HepG2 (cell line): Measurements from ENCODE around the gene PPP1R9B. TPM values are rescaled to one million over a fixed set of nuclear protein-coding genes. Genes with fewer than 3 reads are reported as not detected.

Experiments used
- CCAR2 ChIP-seq: fragments of 200-400 bp; formaldehyde crosslinking; optimal IDR thresholded peaks from 2 replicates; pipeline ENCODE3; 2018; ENCODE audit warnings: low read depth, mild to moderate bottlenecking, low read length, moderate library complexity
- E2F5 ChIP-seq: sonication (generic); formaldehyde crosslinking; conservative IDR thresholded peaks from 2 replicates; pipeline ENCODE4 v1.4.0; 2020; ENCODE audit warnings: missing genetic modification reagents
- FOXJ3 ChIP-seq: sonication (generic); formaldehyde crosslinking; IDR thresholded peaks from 2 replicates; pipeline ENCODE4 v1.4.0; 2020; ENCODE audit warnings: missing genetic modification reagents, mild to moderate bottlenecking, borderline replicate concordance
- FOXP1 ChIP-seq, 2 experiments: fragments of 450-650 bp in 1 of 2; IDR thresholded peaks; 2 replicates each; pipeline ENCODE4 v1.6.1; 2017 to 2018; ENCODE audit warnings: antibody characterized with exemption in 1 of 2
- GLMP ChIP-seq: sonication (generic); formaldehyde crosslinking; IDR thresholded peaks from 2 replicates; pipeline ENCODE4 v1.9.0; 2021; ENCODE audit warnings: missing genetic modification reagents, mild to moderate bottlenecking, borderline replicate concordance
- IKZF5 ChIP-seq: IDR thresholded peaks from 2 replicates; pipeline ENCODE4 v1.6.1; 2018; ENCODE audit warnings: missing genetic modification reagents, mild to moderate bottlenecking, missing compliant biosample characterization
- JDP2 ChIP-seq: sonication (generic); formaldehyde crosslinking; IDR thresholded peaks from 2 replicates; pipeline ENCODE4 v1.8.1; 2022; ENCODE audit warnings: missing genetic modification reagents, borderline replicate concordance
- MBNL3 ChIP-seq: fragments of 250-450 bp; sonication (Bioruptor Pico); conservative IDR thresholded peaks from 2 replicates; pipeline ENCODE4 v1.8.0; 2022; ENCODE audit warnings: mild to moderate bottlenecking, inconsistent platforms
- MNT ChIP-seq: fragments of 450-650 bp; IDR thresholded peaks from 2 replicates; pipeline ENCODE4 v1.6.1; 2016
- NFKBIZ ChIP-seq: IDR thresholded peaks from 2 replicates; pipeline ENCODE4 v1.6.1; 2018; ENCODE audit warnings: missing genetic modification reagents, missing compliant biosample characterization
- PCBP1 ChIP-seq: fragments of 200-400 bp; formaldehyde crosslinking; IDR thresholded peaks from 2 replicates; pipeline ENCODE4 v1.6.1; 2017; ENCODE audit warnings: mild to moderate bottlenecking, low read depth, low read length, borderline replicate concordance
- RBFOX2 ChIP-seq: fragments of 200-400 bp; formaldehyde crosslinking; IDR thresholded peaks from 2 replicates; pipeline ENCODE4 v1.6.1; 2017; ENCODE audit warnings: low read depth, mild to moderate bottlenecking, low read length
- RBM22 ChIP-seq: fragments of 200-400 bp; formaldehyde crosslinking; optimal IDR thresholded peaks from 2 replicates; pipeline ENCODE3; 2017; ENCODE audit warnings: mild to moderate bottlenecking, low read length, moderate library complexity
- SRSF1 ChIP-seq: fragments of 200-400 bp; formaldehyde crosslinking; optimal IDR thresholded peaks from 2 replicates; pipeline ENCODE3; 2017; ENCODE audit warnings: mild to moderate bottlenecking, low read depth, low read length, moderate library complexity
- ZBTB3 ChIP-seq: sonication (generic); formaldehyde crosslinking; IDR thresholded peaks from 2 replicates; pipeline ENCODE4 v1.4.0; 2020; ENCODE audit warnings: low read depth, mild to moderate bottlenecking, moderate library complexity, missing genetic modification reagents, borderline replicate concordance
- ZBTB37 ChIP-seq: sonication (generic); formaldehyde crosslinking; IDR thresholded peaks from 2 replicates; pipeline ENCODE4 v1.4.0; 2020; ENCODE audit warnings: mild to moderate bottlenecking, missing genetic modification reagents
- ZFAT ChIP-seq: sonication (generic); formaldehyde crosslinking; conservative IDR thresholded peaks from 2 replicates; pipeline ENCODE4 v1.8.1; 2023; ENCODE audit warnings: missing genetic modification reagents, inconsistent platforms
- ZFP90 ChIP-seq: sonication (generic); formaldehyde crosslinking; IDR thresholded peaks from 2 replicates; pipeline ENCODE4 v1.8.0; 2022; ENCODE audit warnings: missing genetic modification reagents, mild to moderate bottlenecking, inconsistent platforms, borderline replicate concordance
- ZNF205 ChIP-seq: IDR thresholded peaks from 2 replicates; pipeline ENCODE4 v1.6.1; 2018; ENCODE audit warnings: missing biosample characterization, missing genetic modification reagents
- ZNF224 ChIP-seq: sonication (generic); formaldehyde crosslinking; IDR thresholded peaks from 2 replicates; pipeline ENCODE4 v1.5.0; 2020; ENCODE audit warnings: mild to moderate bottlenecking, missing genetic modification reagents
- ZNF614 ChIP-seq: IDR thresholded peaks from 2 replicates; pipeline ENCODE4 v1.6.1; 2018; ENCODE audit warnings: missing biosample characterization, missing genetic modification reagents, inconsistent platforms, borderline replicate concordance
- ZNF737 ChIP-seq: sonication (generic); formaldehyde crosslinking; IDR thresholded peaks from 2 replicates; pipeline ENCODE4 v1.5.0; 2020; ENCODE audit warnings: missing genetic modification reagents, mild to moderate bottlenecking, borderline replicate concordance
- ZNF768 ChIP-seq: sonication (generic); formaldehyde crosslinking; IDR thresholded peaks from 2 replicates; pipeline ENCODE4 v1.4.0; 2020; ENCODE audit warnings: missing genetic modification reagents
- polyA plus RNA-seq, 8 experiments: library from polyadenylated mRNA; depleted of rRNA in 3 of 8; stranded (reverse) in 7 of 8; unstranded in 1 of 8; fragments of >200 nt; fragmentation: Illumina TruSeq in 4 of 8; extraction: Trizol in 4 of 8; gene quantifications; 2 replicates each; pipeline versions ENCODE4 v1.2.1 to v1.2.3, GENCODE V29; 2011 to 2016; ENCODE audit warnings: low read depth in 4 of 8, missing spikeins in 1 of 8, mixed read lengths in 1 of 8; ENCODE audit not compliant: insufficient read depth in 1 of 8
- total RNA-seq, 5 experiments: library from RNA; depleted of rRNA; stranded (reverse); fragments of >200 nt; fragmentation: Illumina TruSeq; extraction: Trizol; gene quantifications; 2 replicates each; pipeline ENCODE4 v1.2.3, GENCODE V29; 2016; ENCODE audit warnings: low read depth in 1 of 5

PPP1R9B gene
- total and polyA plus RNA-seq, 2 of the 13 experiments (the other 11 are each of a cell fraction or from before 2014, with no cell fraction given): 9.4 to 15.8 TPM

GRCh38 chr17:50094753-50095619, 55.5 kb downstream of the PPP1R9B start, which contains the start of gene PDK2 (continued):
- TF ChIP-seq GLMP (CRISPR knock-in tag) (no peak), FOXJ3 (CRISPR knock-in tag) (peak; percentile 50; the same call in 1 of the 2 replicates), CCAR2 (no peak), PCBP1 (peak; percentile 97), ZNF737 (CRISPR knock-in tag) (0 out of 2 replicates have a peak, but pooled peaks have one; percentile 70), ZNF205 (0 out of 2 replicates have a peak, but pooled peaks have one; percentile 55), FOXP1 (IDR thresholded peaks at IDR 0.05) (no peak), FOXP1 (CRISPR knock-in tag; IDR thresholded peaks at IDR 0.05) (no peak), JDP2 (CRISPR knock-in tag) (no peak), ZBTB37 (CRISPR knock-in tag) (no peak), RBFOX2 (peak; percentile 89), ZBTB3 (CRISPR knock-in tag) (peak; percentile 39; the same call in 1 of the 2 replicates), MNT (peak; percentile 91), E2F5 (CRISPR knock-in tag) (peak; percentile 68), NFKBIZ (no peak; the same call in 1 of the 2 replicates), IKZF5 (CRISPR knock-in tag) (peak; percentile 67), ZFP90 (CRISPR knock-in tag) (no peak; the same call in 1 of the 2 replicates), SRSF1 (no peak), ZFAT (no peak), MBNL3 (CRISPR knock-in tag) (no peak), ZNF614 (peak; percentile 26; the same call in 1 of the 2 replicates), ZNF224 (CRISPR knock-in tag) (0 out of 2 replicates have a peak, but pooled peaks have one; percentile 53), RBM22 (no peak), ZNF768 (peak; percentile 79; the same call in 1 of the 2 replicates)
